Fibroblast of skin of right biceps (primary cell): Measurements from ENCODE around the gene RAB21.
"Not testable (repeated sequence)": the region's sequence is repeated elsewhere in the genome, so short reads cannot be mapped to it uniquely, and the experiment has no call there.

Experiments used
- DNase-seq: peaks from one replicate; pipeline ENCODE4 v3.0.0-alpha.2; 2013

RAB21 gene

DNA sequence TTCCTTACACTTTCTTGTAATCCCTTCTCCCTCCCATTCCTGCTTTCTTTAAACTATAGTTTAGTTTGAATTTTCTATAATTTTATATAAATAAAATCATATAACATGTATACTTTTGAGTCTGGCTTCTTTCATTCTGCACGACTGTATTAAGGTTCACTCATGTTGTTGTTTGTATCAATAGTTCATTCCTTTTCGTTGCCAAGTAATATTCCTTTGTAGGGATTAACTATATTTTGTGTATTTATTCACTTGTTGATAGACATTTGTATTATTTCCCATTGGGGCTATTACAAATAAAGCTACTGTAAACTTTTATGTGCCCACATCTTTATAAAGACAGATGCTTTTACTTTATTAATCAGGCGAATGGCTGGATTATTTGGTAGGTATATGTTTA, 45.5 kb downstream of the RAB21 start:
- no peak for DNase-seq

DNA sequence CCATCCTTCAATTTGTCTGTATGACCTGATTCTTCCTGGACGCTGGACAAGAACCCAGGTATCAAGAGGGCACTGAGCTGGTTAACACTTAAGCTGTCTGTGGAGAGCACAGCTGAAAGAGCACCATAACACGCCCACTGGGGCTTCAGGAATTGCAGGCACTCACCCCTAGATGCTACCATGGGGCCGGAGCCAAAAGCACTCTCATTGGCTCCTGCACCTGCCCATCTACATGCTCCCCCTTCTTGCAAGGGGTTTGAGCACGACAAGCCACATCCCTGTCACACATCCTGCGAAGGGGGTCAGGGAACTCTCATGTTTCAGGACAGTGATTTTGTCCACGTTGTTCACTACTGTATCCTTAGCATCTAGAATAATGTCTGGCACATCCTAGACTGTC, 49.8 kb downstream of the RAB21 start:
- no peak for DNase-seq

DNA sequence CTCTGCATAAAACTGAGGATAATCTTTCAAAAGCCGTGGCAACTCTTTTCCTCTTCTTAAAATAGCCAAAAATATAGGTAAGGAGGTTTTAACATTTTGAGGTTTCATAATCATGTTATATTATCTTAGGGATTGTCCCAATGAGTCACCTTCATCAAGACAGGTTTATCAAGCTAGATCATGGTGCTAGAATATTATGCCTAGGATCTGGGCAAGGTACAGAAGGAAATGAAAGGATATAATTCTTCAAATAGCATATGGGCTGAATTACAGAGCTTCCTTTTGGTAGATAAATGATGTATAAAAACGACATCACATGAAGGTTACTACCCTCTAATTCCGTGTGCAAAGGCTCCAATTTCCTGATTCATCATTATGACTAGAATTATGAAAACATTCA, 56.3 kb downstream of the RAB21 start:
- DNase-seq, result peak; percentile 11

DNA sequence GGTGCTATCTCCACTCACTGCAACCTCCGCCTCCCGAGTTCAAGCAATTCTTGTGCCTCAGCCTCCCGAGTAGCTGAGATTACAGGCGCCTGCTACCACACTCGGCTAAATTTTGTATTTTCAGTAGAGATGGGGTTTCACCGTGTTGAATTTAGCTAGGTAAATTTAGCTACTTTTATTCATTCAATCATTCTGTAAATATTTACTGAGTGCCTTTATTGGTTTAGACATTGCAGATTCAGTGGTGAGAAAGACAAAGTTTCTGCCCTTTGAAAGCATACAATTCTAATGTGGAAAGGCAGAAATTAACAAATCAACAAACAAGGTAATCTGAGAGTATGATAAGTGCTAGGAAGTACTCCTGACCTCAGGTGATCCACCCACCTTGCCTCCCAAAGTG, 60.6 kb downstream of the RAB21 start:
- not testable (repeated sequence) for DNase-seq

DNA sequence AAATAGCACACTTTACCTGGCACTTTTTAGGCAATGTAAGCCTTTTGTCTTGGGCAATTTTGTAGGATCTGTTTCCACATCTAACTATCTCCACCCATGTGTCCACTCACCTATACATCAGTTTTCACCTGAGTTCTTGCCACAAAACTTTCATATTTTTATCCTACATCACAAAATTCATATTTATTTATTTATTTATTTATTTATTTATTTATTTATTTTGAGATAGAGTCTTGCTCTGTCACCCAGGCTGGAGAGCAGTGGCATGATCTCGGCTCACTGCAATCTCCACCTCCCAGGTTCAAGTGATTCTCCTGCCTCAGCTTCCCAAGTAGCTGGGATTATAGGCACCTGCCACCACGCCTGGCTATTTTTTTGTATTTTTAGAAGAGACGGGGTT, 67.4 kb downstream of the RAB21 start:
- DNase-seq, result not testable (repeated sequence)

DNA sequence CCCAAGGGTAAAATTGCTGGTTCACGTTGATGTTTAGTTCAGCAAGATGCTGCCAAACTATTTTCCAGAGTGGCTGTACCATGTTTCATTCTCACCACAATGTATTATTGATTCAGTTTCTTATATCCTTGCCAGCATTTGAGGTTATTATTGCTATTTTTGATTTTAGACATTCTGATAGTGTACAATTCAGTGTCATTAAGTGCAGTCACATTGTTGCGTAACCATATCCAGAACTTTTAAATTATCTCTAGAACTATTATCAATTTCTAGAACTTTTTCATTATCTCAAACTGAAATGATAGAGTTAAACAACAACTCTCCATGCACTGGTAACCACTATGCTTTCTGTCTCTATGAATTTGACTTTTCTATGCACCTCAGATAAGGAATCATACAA, 74.2 kb downstream of the RAB21 start:
- DNase-seq, result no peak

DNA sequence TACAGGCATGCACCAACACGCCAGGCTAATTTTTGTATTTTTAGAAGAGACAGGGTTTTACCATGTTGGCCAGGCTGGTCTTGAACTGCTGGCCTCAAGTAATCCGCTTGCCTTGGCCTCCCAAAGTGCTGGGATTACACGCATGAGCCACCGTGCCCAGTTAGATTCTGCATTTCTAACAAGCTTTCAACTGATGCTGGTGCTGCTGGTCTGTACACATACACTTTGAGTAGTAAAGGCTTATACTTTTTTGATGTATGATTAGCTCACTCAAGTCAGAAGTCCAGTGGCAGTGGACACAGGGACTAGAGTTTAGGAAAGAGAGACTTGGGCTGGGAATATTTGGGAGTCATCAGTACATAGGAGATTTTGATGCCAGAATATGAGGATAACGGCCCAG, 82.7 kb downstream of the RAB21 start:
- DNase-seq, result no peak

DNA sequence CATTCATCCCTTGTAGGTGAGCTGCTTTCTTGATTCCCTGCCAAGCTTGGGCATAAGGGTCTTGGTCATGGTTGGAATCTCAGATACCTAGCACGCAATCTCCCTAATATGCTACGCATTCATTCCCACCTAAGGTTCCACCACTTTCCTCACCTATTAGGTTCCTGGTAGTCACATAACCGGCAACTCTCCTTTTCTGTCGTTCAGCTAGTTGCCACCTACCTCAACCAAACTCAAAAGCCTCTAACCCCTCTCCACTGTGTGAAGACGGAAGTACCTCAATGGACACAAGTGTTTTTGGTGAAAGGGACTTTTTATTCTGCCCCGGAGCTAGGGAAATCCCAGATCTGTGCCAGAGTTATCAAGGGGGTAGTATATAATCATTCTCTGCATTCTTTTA, 83.6 kb downstream of the RAB21 start:
- no peak for DNase-seq

DNA sequence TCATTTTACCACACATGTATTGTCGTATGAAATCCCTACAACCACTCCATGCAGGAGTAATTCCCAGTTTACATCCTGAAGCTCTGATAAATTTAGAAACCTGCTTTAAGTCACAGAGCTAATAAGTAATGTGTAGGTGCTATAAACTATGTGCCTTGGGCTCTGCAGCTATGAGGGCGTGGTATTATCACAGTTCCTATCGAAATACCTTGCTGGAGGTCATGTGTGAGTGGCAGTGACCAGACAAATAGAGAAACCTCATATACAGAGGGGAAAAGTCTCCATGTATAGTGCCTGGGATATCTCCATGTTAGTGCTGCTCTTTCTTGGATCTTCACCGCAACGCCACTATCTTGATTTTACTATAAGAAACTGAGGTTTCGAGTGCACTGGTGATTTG, 84.0 kb downstream of the RAB21 start:
- DNase-seq, result no peak

DNA sequence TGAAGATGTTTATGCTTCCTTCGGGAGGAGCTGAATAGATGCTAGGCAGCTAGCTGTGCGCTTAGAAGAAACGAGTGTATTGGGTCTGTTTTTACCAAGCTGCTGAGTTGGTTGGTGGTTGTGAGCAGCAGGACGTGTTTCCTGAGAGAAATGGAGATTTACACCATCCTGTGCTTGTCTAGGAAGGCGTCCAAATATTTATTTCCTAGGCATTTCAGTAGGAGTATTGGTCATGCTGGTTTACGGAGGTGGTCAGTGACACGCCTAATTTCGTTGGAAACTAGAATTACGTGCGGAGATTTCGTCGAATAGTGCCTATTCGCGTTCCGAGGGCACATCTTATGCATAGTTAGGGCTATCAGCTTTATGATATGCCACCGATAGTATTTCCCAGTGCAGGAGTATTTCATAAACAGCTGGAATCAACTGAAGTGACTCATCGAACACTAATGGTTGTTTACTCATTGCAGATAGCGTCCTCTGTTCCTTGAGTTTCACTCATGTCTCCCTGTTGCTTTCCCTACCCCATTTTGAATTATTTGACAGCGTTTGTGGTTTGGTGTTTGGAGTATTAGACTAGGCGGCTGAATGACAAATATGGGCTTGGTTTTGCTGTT, 85.7 kb downstream of the RAB21 start:
- peak; percentile 63 for DNase-seq

DNA sequence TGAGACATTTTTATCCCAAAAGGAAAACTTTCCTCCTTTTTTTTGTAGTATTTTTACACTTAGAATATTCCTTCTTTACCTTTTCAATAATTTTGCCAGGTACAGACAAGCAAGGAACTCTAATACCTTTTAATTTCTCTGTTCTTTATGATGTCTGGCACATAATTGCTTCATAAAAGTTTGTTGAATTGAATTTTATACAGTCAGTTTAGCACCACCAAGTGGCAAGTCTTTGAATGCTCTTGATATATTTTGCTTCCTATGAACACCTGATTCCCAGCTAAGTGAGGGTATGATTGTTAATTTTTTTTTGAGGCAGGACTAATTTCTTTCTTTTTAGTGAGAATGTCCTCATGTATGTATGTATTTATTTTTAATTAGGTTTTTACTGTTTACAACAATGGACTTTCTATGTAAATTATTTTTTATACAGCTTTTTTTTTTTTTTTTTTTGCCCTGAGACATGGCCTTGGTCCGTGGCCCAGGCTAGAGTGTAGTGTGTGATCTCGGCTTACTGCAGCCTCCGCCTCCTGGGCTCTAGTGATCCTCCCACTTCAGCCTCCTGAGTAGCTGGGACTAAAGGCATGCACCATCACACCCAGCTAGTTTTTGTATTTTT, 91.8 kb downstream of the RAB21 start:
- DNase-seq, result peak; percentile 28

DNA sequence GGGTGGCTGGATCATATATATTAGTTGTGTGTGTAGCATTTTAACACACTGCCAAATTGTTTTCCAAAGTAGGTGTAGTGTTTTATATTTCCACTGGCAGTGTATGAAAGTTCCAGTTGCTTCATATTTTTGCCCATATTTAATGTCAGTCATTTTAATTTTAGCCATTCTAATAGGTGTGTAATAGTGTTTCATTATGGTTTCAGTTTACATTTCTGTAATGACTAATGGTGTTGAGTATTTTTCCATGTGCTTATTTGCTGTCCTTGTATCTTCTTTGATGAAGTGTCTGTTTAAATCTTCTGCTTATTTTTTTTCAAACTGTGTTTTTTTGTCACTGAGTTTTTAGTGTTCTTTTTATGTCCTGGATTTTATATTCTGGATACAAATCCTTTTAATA, 93.5 kb downstream of the RAB21 start:
- no peak for DNase-seq

DNA sequence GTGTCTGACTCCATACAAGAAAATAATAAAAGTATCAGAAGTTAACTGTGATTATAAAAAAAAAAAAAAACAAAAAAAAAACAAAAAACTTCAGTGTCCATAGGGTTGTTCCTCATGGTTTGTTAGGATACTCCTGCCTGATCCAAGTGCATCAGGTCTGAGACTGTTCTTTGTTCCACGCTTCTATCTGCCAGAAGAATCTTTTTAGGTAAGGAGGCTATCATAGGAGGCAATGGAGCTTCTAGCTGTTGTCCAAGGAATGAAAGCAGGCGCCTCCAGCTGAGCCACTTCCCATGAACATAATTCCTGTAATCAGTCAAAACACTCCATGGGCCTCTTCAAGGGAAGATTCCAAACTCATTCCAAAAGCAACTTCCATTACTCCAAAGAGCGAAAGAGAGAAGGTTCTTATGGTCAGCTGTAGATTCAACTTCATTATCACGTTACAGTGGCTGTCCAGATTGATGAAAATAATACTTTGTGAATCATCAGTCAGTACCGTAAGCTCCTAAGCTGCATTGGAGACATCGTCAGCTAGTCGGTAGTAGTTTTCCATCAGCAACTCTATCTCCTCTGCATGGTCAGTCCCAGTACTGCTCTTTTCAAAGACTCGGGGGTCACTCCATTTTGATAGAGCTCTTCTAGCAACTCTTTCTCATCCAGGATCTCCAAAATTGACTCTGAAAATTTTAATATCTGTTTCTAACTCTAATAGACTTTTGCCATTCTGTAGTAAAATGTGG, 94.6 kb downstream of the RAB21 start:
- DNase-seq, result no peak
